ENCODE measurements around the gene ZC3H12D.

GRCh38 chr6:149403534-149403933, 81.3 kb downstream of the ZC3H12D start:
- TF ChIP-seq, protein P1, sequence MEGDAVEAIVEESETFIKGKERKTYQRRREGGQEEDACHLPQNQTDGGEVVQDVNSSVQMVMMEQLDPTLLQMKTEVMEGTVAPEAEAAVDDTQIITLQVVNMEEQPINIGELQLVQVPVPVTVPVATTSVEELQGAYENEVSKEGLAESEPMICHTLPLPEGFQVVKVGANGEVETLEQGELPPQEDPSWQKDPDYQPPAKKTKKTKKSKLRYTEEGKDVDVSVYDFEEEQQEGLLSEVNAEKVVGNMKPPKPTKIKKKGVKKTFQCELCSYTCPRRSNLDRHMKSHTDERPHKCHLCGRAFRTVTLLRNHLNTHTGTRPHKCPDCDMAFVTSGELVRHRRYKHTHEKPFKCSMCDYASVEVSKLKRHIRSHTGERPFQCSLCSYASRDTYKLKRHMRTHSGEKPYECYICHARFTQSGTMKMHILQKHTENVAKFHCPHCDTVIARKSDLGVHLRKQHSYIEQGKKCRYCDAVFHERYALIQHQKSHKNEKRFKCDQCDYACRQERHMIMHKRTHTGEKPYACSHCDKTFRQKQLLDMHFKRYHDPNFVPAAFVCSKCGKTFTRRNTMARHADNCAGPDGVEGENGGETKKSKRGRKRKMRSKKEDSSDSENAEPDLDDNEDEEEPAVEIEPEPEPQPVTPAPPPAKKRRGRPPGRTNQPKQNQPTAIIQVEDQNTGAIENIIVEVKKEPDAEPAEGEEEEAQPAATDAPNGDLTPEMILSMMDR (IDR thresholded peaks at IDR 0.05), result no peak
- no peak for TF ChIP-seq EZH2 (IDR thresholded peaks at IDR 0.05; ENCODE audit: borderline replicate concordance, insufficient read depth, low read depth, low read length, poor library complexity, severe bottlenecking)

Data from B cell (primary cell).